Thyroid gland (tissue), 4 donors: ENCODE measurements around the gene L2HGDH. TPM values are rescaled to one million over a fixed set of nuclear protein-coding genes. Genes with fewer than 3 reads are reported as not detected.

ENCODE experiments used
- DNase-seq, 2 donors: peaks; one replicate each; pipeline ENCODE4 v3.0.0-alpha.2; 2019
- H3K27ac ChIP-seq, 3 donors: fragments of 200-600 bp; sonication (generic); 1 replicate in 2 of 3; 2 replicates in 1 of 3; pipeline ENCODE4 v1.5.1; 2016 to 2019; ENCODE audit warnings: mild to moderate bottlenecking in 1 of 3, moderate library complexity in 1 of 3
- H3K27me3 ChIP-seq: fragments of 200-600 bp; sonication (generic); one replicate; pipeline ENCODE4 v1.5.1; 2019
- H3K36me3 ChIP-seq, 2 donors: fragments of 200-600 bp; sonication (generic); one replicate each; pipeline ENCODE4 v1.5.1; 2016 to 2019
- H3K4me1 ChIP-seq, 2 donors: fragments of 200-600 bp; sonication (generic); one replicate each; pipeline ENCODE4 v1.5.1; 2017 to 2019
- H3K4me3 ChIP-seq, 3 donors: fragments of 200-600 bp; sonication (generic); replicated peaks in 1 of 3; 1 replicate in 2 of 3; 2 replicates in 1 of 3; pipeline ENCODE4 v1.5.1; 2016; ENCODE audit warnings: mild to moderate bottlenecking in 1 of 3
- H3K9me3 ChIP-seq: fragments of 200-600 bp; sonication (generic); one replicate; pipeline ENCODE4 v1.5.1; 2017
- POLR2A ChIP-seq, 2 donors: fragments of 450-650 bp; IDR thresholded peaks; one replicate each; pipeline ENCODE4 v1.6.1; 2017; ENCODE audit warnings: antibody characterized with exemption in 2 of 2, mild to moderate bottlenecking in 2 of 2, moderate library complexity in 1 of 2
- WGBS, 2 donors: methylation state at CpG; one replicate each; pipeline ENCODE4 v1.1.5; 2017; 5-methylcytosine and 5-hydroxymethylcytosine counted together
- intact Hi-C: fragments of 100-400 bp; cut with DNase I; formaldehyde crosslinking; loops from one replicate; pipeline ENCODE4 v1.15.1; 2023
- total RNA-seq, 4 donors: library from RNA; depleted of rRNA; stranded (reverse); fragments of >200 nt; gene quantifications; one replicate each; pipeline ENCODE4 v1.2.3, GENCODE V29; 2016
- TF ChIP-seq, protein P1 (sequence below), 6 experiments: fragments of 200-600 bp in 3 of 6; fragments of 450-650 bp in 3 of 6; sonication (generic) in 3 of 6; IDR thresholded peaks; one replicate each; pipeline ENCODE4 v1.5.1; 2016 to 2019; ENCODE audit warnings: antibody characterized with exemption in 6 of 6, mild to moderate bottlenecking in 2 of 6, inconsistent platforms in 1 of 6, moderate library complexity in 1 of 6

Gene L2HGDH
- total RNA-seq, 4 donors from 2014 or later: 8.7 to 10.9 (median 9.7) TPM

GRCh38 chr14:50285861-50286260 lies 26.2 kb downstream of the L2HGDH start:
- no peaks in the 10 kb centered on the region for H3K36me3 ChIP-seq
- intact Hi-C loops: no loop called here

GRCh38 chr14:50272498-50272897 lies 39.5 kb downstream of the L2HGDH start:
- intact Hi-C loops: no loop called here
- WGBS, 2 donors: 94 to 100% methylated on average over 1 of the region's 1 CpG
- no peak overlapping the region for H3K4me3 ChIP-seq
- no peaks in the 10 kb centered on the region for H3K9me3 ChIP-seq
- no peaks in the 10 kb centered on the region for H3K27me3 ChIP-seq
- TF ChIP-seq, protein P1, sequence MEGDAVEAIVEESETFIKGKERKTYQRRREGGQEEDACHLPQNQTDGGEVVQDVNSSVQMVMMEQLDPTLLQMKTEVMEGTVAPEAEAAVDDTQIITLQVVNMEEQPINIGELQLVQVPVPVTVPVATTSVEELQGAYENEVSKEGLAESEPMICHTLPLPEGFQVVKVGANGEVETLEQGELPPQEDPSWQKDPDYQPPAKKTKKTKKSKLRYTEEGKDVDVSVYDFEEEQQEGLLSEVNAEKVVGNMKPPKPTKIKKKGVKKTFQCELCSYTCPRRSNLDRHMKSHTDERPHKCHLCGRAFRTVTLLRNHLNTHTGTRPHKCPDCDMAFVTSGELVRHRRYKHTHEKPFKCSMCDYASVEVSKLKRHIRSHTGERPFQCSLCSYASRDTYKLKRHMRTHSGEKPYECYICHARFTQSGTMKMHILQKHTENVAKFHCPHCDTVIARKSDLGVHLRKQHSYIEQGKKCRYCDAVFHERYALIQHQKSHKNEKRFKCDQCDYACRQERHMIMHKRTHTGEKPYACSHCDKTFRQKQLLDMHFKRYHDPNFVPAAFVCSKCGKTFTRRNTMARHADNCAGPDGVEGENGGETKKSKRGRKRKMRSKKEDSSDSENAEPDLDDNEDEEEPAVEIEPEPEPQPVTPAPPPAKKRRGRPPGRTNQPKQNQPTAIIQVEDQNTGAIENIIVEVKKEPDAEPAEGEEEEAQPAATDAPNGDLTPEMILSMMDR (IDR thresholded peaks at IDR 0.05): no peak
- no peak for TF ChIP-seq POLR2A (IDR thresholded peaks at IDR 0.05)
- H3K36me3 ChIP-seq: no peaks in the 10 kb centered on the region
- H3K4me1 ChIP-seq: no peaks in the 10 kb centered on the region
- no peak overlapping the region for H3K27ac ChIP-seq
- no peak for DNase-seq

More at GRCh38 chr14:50285861-50286260, 26.2 kb downstream of the L2HGDH start:
- no peak for TF ChIP-seq POLR2A (IDR thresholded peaks at IDR 0.05)
- TF ChIP-seq, protein P1 (IDR thresholded peaks at IDR 0.05): no peak
- no peak overlapping the region for H3K4me3 ChIP-seq
- H3K27me3 ChIP-seq: no peaks in the 10 kb centered on the region
- no peaks in the 10 kb centered on the region for H3K4me1 ChIP-seq
- H3K27ac ChIP-seq: no peak overlapping the region
- no peak for DNase-seq
- no peaks in the 10 kb centered on the region for H3K9me3 ChIP-seq

DNA sequence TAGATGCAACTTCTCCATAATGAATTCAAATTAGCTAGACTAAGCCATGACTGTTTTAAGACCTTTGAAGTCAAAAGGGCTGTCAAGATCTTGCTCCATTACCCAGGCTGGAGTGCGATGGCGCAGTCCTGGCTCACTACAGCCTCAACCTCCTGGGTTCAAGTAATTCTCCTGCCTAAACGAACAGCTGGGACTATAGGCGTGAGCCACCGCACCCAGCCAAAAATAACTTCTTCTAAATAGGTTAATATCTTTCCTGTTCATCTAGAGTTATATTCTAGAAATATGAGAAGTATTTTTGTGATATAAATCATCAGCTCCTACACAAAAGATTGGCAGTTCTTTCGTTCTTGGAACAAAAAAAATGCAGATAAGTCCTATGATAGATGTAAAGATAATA lies 41.1 kb downstream of the L2HGDH start:
- no peaks in the 10 kb centered on the region for H3K4me1 ChIP-seq
- WGBS, 2 donors: 94 to 96% methylated on average over 6 of the region's 6 CpGs
- no peaks in the 10 kb centered on the region for H3K36me3 ChIP-seq
- no peak for TF ChIP-seq POLR2A (IDR thresholded peaks at IDR 0.05)
- TF ChIP-seq, protein P1 (IDR thresholded peaks at IDR 0.05): no peak
- no peaks in the 10 kb centered on the region for H3K9me3 ChIP-seq
- H3K4me3 ChIP-seq: no peak overlapping the region
- DNase-seq: no peak
- intact Hi-C loops: no loop called here
- no peak overlapping the region for H3K27ac ChIP-seq
- H3K27me3 ChIP-seq: no peaks in the 10 kb centered on the region

DNA sequence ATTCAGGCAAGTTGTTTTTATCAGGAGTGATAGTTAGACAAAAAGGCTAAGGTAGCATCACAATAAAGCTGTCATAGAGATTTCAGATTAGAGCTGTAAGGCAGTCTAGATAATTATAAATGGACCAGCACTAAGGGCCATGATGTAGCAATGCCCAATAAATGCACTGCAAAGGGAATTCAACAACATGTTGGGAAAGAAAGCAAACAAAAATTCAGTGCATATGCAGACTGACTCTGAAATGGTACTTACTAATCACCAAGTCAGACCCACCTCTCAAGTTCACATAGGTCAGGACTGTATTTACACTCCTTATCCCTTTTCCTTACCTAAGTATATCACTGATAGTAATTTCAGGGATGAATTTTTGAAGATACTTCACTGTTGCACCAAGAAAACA lies 47.0 kb downstream of the L2HGDH start:
- Histone ChIP-seq H3K4me3 (no peak overlapping the region), H3K36me3 (no peaks in the 10 kb centered on the region), H3K4me1 (no peaks in the 10 kb centered on the region), H3K27ac (no peak overlapping the region), H3K27me3 (no peaks in the 10 kb centered on the region), H3K9me3 (no peaks in the 10 kb centered on the region)
- intact Hi-C loops: no loop called here
- no peak for TF ChIP-seq POLR2A (IDR thresholded peaks at IDR 0.05)
- TF ChIP-seq, protein P1 (IDR thresholded peaks at IDR 0.05): no peak
- DNase-seq: no peak

DNA sequence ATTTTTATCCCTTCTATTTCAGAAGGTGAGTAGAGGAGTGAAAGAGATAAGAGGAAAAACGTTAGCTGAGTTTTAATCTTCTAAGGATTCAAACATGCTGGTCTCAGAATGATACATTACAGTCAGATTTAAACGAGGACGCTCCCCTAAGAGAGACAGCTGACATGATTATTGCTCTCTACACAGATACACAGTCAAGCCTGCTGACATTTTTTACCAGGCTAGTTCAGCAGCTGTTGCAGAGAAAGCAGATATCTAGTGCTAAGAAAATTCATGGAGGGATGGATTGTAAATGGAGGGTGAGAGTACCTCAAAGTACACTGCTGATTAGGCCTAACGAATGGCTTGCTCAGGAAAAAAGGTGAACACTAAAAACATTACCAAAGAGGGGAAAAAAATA lies 48.7 kb downstream of the L2HGDH start:
- H3K4me1 ChIP-seq: no peaks in the 10 kb centered on the region
- H3K9me3 ChIP-seq: no peaks in the 10 kb centered on the region
- H3K27me3 ChIP-seq: no peaks in the 10 kb centered on the region
- H3K36me3 ChIP-seq: no peaks in the 10 kb centered on the region
- DNase-seq: no peak
- H3K4me3 ChIP-seq: no peak overlapping the region
- intact Hi-C loops: no loop called here
- H3K27ac ChIP-seq: no peak overlapping the region
- no peak for TF ChIP-seq POLR2A (IDR thresholded peaks at IDR 0.05)
- TF ChIP-seq, protein P1 (IDR thresholded peaks at IDR 0.05): no peak
- 86 to 91% methylated on average over 4 of the region's 4 CpGs for WGBS, 2 donors
